ENCODE data around the gene HLA-DPA1. TPM values are rescaled to one million over a fixed set of nuclear protein-coding genes. Genes with fewer than 3 reads are reported as not detected.
A peak's percentile ranks its signal among the peaks of the same experiment; 100 is the strongest.

The HLA-DPA1 gene
- total and polyA plus RNA-seq, 10 of the 15 experiments (the other 5 are each of a cell fraction or from before 2014, with no cell fraction given), result 508 to 1,640 (median 829) TPM

DNA sequence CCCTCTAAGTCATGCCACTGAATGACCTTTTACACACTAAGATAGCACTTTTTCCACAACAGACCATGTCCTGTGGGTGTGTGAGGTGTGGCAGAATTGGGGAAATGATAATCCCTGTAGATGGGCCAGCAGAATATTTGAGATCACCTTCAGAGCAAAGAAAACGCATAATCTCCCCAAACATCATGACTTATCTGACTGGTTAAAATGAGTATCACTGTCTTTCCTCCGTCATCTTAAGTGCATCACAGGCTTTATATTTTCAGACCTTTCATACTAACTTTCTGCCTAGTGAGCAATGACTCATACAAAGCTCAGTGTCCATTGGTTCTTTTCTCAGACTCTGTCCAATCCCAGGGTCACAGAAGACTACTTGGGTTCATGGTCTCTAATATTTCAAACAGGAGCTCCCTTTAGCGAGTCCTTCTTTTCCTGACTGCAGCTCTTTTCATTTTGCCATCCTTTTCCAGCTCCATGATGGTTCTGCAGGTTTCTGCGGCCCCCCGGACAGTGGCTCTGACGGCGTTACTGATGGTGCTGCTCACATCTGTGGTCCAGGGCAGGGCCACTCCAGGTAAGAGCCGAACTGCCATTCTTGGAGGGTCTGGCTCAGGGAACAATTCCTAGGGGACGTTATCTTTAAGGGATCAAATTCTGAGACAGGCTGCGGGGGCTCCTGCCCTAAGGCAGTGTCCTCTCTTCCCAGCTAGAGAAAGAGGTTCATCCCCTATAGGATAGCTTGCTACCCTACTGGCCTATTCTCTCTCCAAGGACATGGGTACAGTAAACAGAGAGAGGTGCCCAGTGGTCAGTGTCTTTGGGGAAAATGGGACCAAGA, 2.3 kb upstream of the HLA-DPA1 start, which contains the start of gene HLA-DPB1 (continued):
- no peak for TF ChIP-seq GABPA (IDR thresholded peaks at IDR 0.05; ENCODE audit: low read depth)
- TF ChIP-seq EZH2 (IDR thresholded peaks at IDR 0.05; ENCODE audit: borderline replicate concordance, control insufficient read depth, low read depth, low read length), result no peak
- TF ChIP-seq CBX3 (IDR thresholded peaks at IDR 0.05; ENCODE audit: borderline replicate concordance, low read depth), result no peak
- peak in 1 of 2 experiments; percentile 79; a peak in 1 of 4 replicates for TF ChIP-seq CEBPB (IDR thresholded peaks at IDR 0.05; ENCODE audit: borderline replicate concordance in 1 of 2, low read depth in 2 of 2, low read length in 2 of 2)
- TF ChIP-seq, protein P1, sequence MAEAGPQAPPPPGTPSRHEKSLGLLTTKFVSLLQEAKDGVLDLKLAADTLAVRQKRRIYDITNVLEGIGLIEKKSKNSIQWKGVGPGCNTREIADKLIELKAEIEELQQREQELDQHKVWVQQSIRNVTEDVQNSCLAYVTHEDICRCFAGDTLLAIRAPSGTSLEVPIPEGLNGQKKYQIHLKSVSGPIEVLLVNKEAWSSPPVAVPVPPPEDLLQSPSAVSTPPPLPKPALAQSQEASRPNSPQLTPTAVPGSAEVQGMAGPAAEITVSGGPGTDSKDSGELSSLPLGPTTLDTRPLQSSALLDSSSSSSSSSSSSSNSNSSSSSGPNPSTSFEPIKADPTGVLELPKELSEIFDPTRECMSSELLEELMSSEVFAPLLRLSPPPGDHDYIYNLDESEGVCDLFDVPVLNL (IDR thresholded peaks at IDR 0.05; ENCODE audit: low read depth, low read length), result no peak
- peak; percentile 89 for TF ChIP-seq POLR2A (IDR thresholded peaks at IDR 0.05; ENCODE audit: low read depth, low read length)
- TF ChIP-seq PAX5 (IDR thresholded peaks at IDR 0.05; ENCODE audit: borderline replicate concordance, low read depth, low read length), result no peak
- no peak for TF ChIP-seq SPI1 (IDR thresholded peaks at IDR 0.05; ENCODE audit: borderline replicate concordance, insufficient read depth, low read depth, low read length)
- peak; percentile 82 for TF ChIP-seq NFYB (IDR thresholded peaks at IDR 0.05; ENCODE audit: insufficient read depth, low read depth, low read length)
- TF ChIP-seq ZSCAN29 (IDR thresholded peaks at IDR 0.05), result no peak
- no peak; the same call in 1 of the 2 replicates for TF ChIP-seq WRNIP1 (IDR thresholded peaks at IDR 0.05; ENCODE audit: borderline replicate concordance, low read depth, low read length)
- TF ChIP-seq YY1 (IDR thresholded peaks at IDR 0.05; ENCODE audit: low read depth, low read length), result no peak
- TF ChIP-seq POU2F2 (IDR thresholded peaks at IDR 0.05; ENCODE audit: borderline replicate concordance, low read depth, low read length), result peak; percentile 62; the same call in 1 of the 3 replicates
- TF ChIP-seq DPF2 (IDR thresholded peaks at IDR 0.05), result no peak
- TF ChIP-seq KDM1A (IDR thresholded peaks at IDR 0.05; ENCODE audit: borderline replicate concordance), result no peak
- no peak for TF ChIP-seq ZNF384 (IDR thresholded peaks at IDR 0.05; ENCODE audit: borderline replicate concordance, low read depth, low read length)
- TF ChIP-seq PML (IDR thresholded peaks at IDR 0.05; ENCODE audit: low read length), result peak; percentile 95
- TF ChIP-seq NR2C2 (IDR thresholded peaks at IDR 0.05; ENCODE audit: borderline replicate concordance, control insufficient read depth, insufficient read length, low read depth), result no peak
- peak; percentile 68 for TF ChIP-seq CBFB (IDR thresholded peaks at IDR 0.05; ENCODE audit: low read depth)
- TF ChIP-seq, protein P2, sequence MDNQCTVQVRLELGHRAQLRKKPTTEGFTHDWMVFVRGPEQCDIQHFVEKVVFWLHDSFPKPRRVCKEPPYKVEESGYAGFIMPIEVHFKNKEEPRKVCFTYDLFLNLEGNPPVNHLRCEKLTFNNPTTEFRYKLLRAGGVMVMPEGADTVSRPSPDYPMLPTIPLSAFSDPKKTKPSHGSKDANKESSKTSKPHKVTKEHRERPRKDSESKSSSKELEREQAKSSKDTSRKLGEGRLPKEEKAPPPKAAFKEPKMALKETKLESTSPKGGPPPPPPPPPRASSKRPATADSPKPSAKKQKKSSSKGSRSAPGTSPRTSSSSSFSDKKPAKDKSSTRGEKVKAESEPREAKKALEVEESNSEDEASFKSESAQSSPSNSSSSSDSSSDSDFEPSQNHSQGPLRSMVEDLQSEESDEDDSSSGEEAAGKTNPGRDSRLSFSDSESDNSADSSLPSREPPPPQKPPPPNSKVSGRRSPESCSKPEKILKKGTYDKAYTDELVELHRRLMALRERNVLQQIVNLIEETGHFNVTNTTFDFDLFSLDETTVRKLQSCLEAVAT (IDR thresholded peaks at IDR 0.05), result peak; percentile 84
- peak; percentile 41 for TF ChIP-seq HDAC6 (IDR thresholded peaks at IDR 0.05; ENCODE audit: unreplicated experiment)
- TF ChIP-seq, protein P3, sequence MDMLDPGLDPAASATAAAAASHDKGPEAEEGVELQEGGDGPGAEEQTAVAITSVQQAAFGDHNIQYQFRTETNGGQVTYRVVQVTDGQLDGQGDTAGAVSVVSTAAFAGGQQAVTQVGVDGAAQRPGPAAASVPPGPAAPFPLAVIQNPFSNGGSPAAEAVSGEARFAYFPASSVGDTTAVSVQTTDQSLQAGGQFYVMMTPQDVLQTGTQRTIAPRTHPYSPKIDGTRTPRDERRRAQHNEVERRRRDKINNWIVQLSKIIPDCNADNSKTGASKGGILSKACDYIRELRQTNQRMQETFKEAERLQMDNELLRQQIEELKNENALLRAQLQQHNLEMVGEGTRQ (IDR thresholded peaks at IDR 0.05; ENCODE audit: borderline replicate concordance, low read depth, low read length), result no peak

All from GM12878 (cell line).